ENCODE data around the gene IL34. TPM values are rescaled to one million over a fixed set of nuclear protein-coding genes. Genes with fewer than 3 reads are reported as not detected.
"Not testable (repeated sequence)": the region's sequence is repeated elsewhere in the genome, so short reads cannot be mapped to it uniquely, and the experiment has no call there.

Gene IL34
- total and polyA plus RNA-seq, 2 of the 13 experiments (the other 11 are each of a cell fraction or from before 2014, with no cell fraction given), result 1.2 to 1.3 TPM

DNA sequence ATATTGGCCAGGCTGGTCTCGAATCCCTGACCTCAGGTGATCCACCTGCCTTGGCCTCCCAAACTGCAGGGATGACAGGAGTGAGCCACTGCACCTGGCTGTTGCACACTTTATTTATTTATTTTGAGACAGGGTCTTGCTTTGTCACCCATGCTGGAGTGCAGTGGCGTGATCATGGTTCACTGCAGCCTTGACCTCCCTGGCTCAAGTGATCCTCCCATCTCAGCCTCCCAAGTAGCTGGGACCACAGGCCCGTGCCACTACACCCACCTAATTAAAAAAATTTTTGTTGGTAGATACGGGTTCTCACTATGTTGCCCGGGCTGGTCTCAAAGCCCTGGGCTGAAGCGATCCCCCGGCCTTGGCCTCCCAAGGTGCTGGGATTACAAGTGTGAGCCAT, 3.1 kb upstream of the IL34 start:
- H3K9me3 ChIP-seq (ENCODE audit: low read length); H2AFZ ChIP-seq (ENCODE audit: low read length); ATAC-seq; H3K9ac ChIP-seq (ENCODE audit: insufficient read depth, low read depth, low read length); H3K27ac ChIP-seq (ENCODE audit: extremely low read length, insufficient read depth, low read length); intact Hi-C loops (cut with micrococcal nuclease; ENCODE audit: unreplicated experiment); H3K4me2 ChIP-seq (ENCODE audit: low read depth, low read length); FAIRE-seq; H3K79me2 ChIP-seq (ENCODE audit: insufficient read depth, low read length); H3K4me3 ChIP-seq (replicated peaks in 1 of 3; ENCODE audit: insufficient read depth in 1 of 3, low read depth in 2 of 3, low read length in 3 of 3); DNase-seq (ENCODE audit: low spot score); POLR2A ChIA-PET; H3K36me3 ChIP-seq (replicated peaks in 1 of 2; ENCODE audit: control insufficient read depth in 1 of 2, insufficient read depth in 2 of 2, low read length in 2 of 2); H4K20me1 ChIP-seq (ENCODE audit: insufficient read depth, low read length); BruUV-seq (replicated peaks); CTCF ChIA-PET (ENCODE audit: low intra/inter-chr PET ratio, low total read pairs); in situ Hi-C loops (cut with HindIII; ENCODE audit: extremely low pct_ligation_motif_present, low pct_unique_long_range_greater_than_20kb): not testable (repeated sequence)
- Histone ChIP-seq H3K27me3 (ENCODE audit: control insufficient read depth in 1 of 2, insufficient read depth in 2 of 2, low read length in 2 of 2) (peaks cover 7 to 35% of the 10 kb centered on the region in 2 experiments; a peak in 4 of 5 replicates), H3K4me1 (ENCODE audit: insufficient read depth, low read length) (peaks cover 20% of the 10 kb centered on the region)
- WGBS (ENCODE audit: low lambda C conversion rate), result 37% methylated on average over 7 of the region's 7 CpGs
- TF ChIP-seq ZNF770 (CRISPR knock-in tag; IDR thresholded peaks at IDR 0.05), result peak; percentile 50; the same call in 1 of the 2 replicates

DNA sequence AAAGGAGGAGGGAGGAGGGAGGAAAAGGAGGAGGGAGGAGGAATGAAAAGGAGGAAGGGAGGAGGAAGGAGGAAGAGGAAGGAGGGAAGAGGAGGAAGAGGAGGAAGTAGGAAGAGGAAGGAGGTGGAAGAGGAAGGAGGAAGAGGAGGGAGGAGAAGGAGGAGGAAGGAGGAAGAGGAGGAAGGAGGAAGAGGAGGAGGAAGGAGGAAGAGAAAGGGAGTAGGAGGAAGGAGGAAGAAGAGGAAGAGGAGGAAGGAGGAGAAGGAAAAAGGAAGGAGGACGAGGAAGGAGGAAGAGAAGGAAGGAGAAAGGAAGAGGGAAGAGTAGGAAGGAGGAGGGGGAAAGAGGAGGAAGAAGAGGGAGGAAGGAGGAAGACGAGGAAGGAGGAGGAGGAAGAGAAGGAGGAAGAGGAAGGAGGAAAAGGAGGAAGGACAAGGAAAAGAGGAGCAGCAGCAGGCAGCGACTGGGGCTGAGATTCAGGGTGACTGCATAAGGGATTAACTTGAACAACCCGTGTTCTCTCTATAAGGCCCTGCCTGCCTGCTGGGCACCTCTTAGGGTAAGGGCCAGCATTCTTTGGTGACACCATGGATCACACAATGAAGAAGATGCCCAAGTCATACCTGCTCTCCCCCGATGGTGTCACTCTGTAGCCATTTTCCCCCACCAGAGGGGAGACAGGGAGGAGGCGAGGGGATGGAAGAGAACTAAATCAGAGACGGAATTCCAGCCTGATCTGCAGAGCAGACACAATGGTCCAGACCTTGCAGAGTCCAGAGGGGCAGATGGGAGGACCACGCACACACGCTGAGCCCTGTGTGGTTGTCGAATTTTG, 1.4 kb upstream of the IL34 start:
- peak; percentile 51 for ATAC-seq
- WGBS (ENCODE audit: low lambda C conversion rate), result 35% methylated on average over 10 of the region's 10 CpGs
- CTCF ChIA-PET (ENCODE audit: low intra/inter-chr PET ratio, low total read pairs), result interaction anchor here (1.3 kb wide), 1 partner anchor 125 kb away, joined by 6 read pairs; no protein-coding TSS in a partner anchor
- peaks cover 10 to 46% of the 10 kb centered on the region in 2 experiments; a peak in 4 of 5 replicates for H3K27me3 ChIP-seq (ENCODE audit: control insufficient read depth in 1 of 2, insufficient read depth in 2 of 2, low read length in 2 of 2)
- H3K4me2 ChIP-seq (ENCODE audit: low read depth, low read length), result no peak overlapping the region
- no peak overlapping the region for H2AFZ ChIP-seq (ENCODE audit: low read length)
- H3K27ac ChIP-seq (ENCODE audit: extremely low read length, insufficient read depth, low read length), result no peak overlapping the region
- H3K9ac ChIP-seq (ENCODE audit: insufficient read depth, low read depth, low read length), result no peak overlapping the region
- POLR2A ChIA-PET, result no interaction called here
- no TSS peak for BruUV-seq (replicated peaks)
- H3K4me3 ChIP-seq (replicated peaks in 1 of 3; ENCODE audit: insufficient read depth in 1 of 3, low read depth in 2 of 3, low read length in 3 of 3), result no peak overlapping the region
- no peaks in the 10 kb centered on the region for H3K36me3 ChIP-seq (replicated peaks in 1 of 2; ENCODE audit: control insufficient read depth in 1 of 2, insufficient read depth in 2 of 2, low read length in 2 of 2)
- no peak for DNase-seq (ENCODE audit: low spot score)
- H3K4me1 ChIP-seq (ENCODE audit: insufficient read depth, low read length), result peaks cover 8% of the 10 kb centered on the region; the same call in 1 of the 2 replicates
- no peaks in the 10 kb centered on the region for H4K20me1 ChIP-seq (ENCODE audit: insufficient read depth, low read length)
- FAIRE-seq, result peak; percentile 59
- H3K9me3 ChIP-seq (ENCODE audit: low read length), result no peaks in the 10 kb centered on the region
- H3K79me2 ChIP-seq (ENCODE audit: insufficient read depth, low read length), result no peaks in the 10 kb centered on the region
- intact Hi-C loops (cut with micrococcal nuclease; ENCODE audit: unreplicated experiment) (loop anchor here (5.0 kb wide), 1 partner anchor 68 kb away; no protein-coding TSS in a partner anchor), in situ Hi-C loops (cut with HindIII; ENCODE audit: extremely low pct_ligation_motif_present, low pct_unique_long_range_greater_than_20kb) (no loop called here)
- no peak for TF ChIP-seq SMAD1 (CRISPR knock-in tag; IDR thresholded peaks at IDR 0.05; ENCODE audit: borderline replicate concordance, low read depth)
- TF ChIP-seq ZSCAN5A (CRISPR knock-in tag; IDR thresholded peaks at IDR 0.05; ENCODE audit: borderline replicate concordance), result no peak
- no peak for TF ChIP-seq ZNF839 (CRISPR knock-in tag; IDR thresholded peaks at IDR 0.05; ENCODE audit: borderline replicate concordance)
- TF ChIP-seq ESRRA (CRISPR knock-in tag; IDR thresholded peaks at IDR 0.05; ENCODE audit: low read depth), result no peak
- TF ChIP-seq PHF8 (CRISPR knock-in tag; IDR thresholded peaks at IDR 0.05), result no peak
- TF ChIP-seq SMAD3 (CRISPR knock-in tag; IDR thresholded peaks at IDR 0.05), result no peak
- no peak for TF ChIP-seq ZNF530 (CRISPR knock-in tag; IDR thresholded peaks at IDR 0.05; ENCODE audit: low read depth)
- peak; percentile 66 for TF ChIP-seq STAG1 (CRISPR knock-in tag; IDR thresholded peaks at IDR 0.05)
- no peak for TF ChIP-seq SRSF4 (IDR thresholded peaks at IDR 0.05; ENCODE audit: low read depth, low read length, poor library complexity, severe bottlenecking)
- TF ChIP-seq KDM5B (CRISPR knock-in tag; IDR thresholded peaks at IDR 0.05; ENCODE audit: borderline replicate concordance), result no peak
- 0 out of 2 replicates have a peak, but pooled peaks have one; percentile 77 for TF ChIP-seq IKZF1 (IDR thresholded peaks at IDR 0.05)
- TF ChIP-seq MYC (CRISPR knock-in tag; IDR thresholded peaks at IDR 0.05; ENCODE audit: borderline replicate concordance), result no peak
- no peak for TF ChIP-seq FOSL2 (CRISPR knock-in tag; IDR thresholded peaks at IDR 0.05)
- TF ChIP-seq SMC3 (IDR thresholded peaks at IDR 0.05; ENCODE audit: low read length), result no peak
